Activated T-cell treated with anti-CD3 and anti-CD28 coated beads, Interleukin-2, amount 50 U/mL, for 48 hours (primary cell): ENCODE data around the gene ZNF583.

ENCODE experiments used
- DNase-seq, 2 experiments: peaks; one replicate each; pipeline ENCODE4 v3.0.0-alpha.2; 2020

ZNF583 gene

DNA sequence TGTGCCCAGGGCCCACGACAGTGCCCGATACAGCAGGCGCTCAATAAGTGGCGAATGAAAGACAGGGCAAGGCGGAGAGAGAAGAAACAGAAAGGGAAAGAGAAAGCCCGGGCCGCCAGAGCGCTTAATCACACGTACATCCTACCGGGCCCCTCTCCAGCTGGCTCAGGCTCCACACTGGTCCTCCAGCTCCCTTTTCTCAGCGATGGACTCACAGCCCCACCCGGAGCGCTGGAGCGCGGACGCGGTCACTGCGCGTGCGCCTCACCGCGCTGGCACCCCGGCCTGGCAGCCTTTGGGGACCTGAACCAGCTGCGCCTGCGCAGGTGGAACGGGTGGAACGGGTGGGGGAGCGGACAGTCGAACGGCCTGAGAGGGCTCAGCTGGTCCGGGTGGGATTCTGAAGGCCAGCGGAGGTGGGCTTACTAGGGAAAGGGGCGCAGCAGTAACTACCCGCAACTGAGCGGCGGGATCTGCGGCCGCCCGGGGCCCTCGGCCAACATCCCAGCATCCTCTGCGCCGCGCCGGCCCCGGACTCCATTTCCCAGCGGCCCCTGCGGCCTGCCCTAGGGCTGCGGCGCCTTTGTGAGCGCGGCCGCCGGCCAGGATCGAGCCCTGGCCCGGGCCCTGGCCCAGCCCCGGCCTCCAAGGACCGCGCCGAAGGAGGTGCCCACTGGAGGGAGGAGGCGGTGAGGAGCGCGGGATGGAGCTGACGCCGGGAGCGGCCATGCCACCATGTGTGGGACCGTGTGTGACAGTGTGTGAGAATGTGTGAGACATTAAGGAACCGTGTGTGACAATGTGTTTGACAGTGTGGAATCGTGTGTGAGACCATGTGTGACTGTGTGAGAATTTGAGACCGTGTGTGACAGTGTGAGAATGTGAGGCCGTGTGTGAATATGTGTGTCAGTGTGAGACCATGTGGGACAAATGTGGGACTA is at the start of gene ZNF583:
TSS of gene ZNF583 (plus strand) at position 569 of the 941 bp plus-strand sequence. CDS start 2,783 bp downstream, outside the sequence.
- peak; percentile 91 to 92 for DNase-seq

DNA sequence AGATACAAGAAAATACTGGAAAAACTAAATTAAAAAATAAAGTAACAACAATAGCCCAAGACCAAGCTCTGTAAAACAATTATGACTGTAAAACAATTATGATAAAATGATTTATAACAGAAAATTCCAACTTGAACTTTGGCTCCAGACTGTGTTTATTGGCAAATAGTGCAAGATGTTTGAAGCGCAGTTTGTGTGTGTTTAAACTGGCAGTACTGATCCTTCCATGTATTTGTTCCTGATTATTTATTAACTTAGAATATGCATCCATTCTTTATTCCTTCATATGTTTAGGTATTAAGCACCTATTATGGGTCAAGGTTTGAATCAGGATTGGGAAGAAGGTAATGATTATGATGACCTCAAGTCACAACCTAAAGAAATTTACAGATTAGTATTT is 48.6 kb upstream of the ZNF583 start:
- no peak for DNase-seq

DNA sequence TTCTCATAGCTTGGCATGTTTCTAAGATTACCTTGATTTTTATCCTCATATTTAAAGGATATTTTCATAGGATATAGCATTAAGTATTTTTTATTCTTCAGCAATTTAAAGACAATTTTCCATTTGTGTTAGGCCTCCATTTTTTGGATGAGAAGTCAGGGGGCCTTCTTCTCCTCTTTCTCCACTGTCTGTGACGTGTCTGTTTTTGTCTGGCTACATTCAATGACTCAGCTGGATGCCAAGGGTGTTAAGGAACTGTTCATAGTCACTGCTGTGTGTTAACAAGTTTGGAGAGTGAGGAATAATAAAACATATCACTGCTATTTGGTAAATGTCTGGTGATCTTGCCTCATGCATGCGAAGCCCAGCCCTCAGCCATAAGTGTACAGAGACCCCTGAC is 47.2 kb upstream of the ZNF583 start:
- no peak for DNase-seq

- no peak for DNase-seq
These were observed 43.3 kb upstream of the ZNF583 start for GRCh38 chr19:56360841-56361240.

- peak; percentile 87 to 88 for DNase-seq
These were observed 36.1 kb upstream of the ZNF583 start for GRCh38 chr19:56367829-56368711.

- DNase-seq = no peak
These were observed 34.1 kb upstream of the ZNF583 start for GRCh38 chr19:56369886-56370676.

GRCh38 chr19:56372281-56372680 is 31.9 kb upstream of the ZNF583 start:
- DNase-seq = no peak

GRCh38 chr19:56377105-56377924 is 26.8 kb upstream of the ZNF583 start:
- DNase-seq = no peak

DNA sequence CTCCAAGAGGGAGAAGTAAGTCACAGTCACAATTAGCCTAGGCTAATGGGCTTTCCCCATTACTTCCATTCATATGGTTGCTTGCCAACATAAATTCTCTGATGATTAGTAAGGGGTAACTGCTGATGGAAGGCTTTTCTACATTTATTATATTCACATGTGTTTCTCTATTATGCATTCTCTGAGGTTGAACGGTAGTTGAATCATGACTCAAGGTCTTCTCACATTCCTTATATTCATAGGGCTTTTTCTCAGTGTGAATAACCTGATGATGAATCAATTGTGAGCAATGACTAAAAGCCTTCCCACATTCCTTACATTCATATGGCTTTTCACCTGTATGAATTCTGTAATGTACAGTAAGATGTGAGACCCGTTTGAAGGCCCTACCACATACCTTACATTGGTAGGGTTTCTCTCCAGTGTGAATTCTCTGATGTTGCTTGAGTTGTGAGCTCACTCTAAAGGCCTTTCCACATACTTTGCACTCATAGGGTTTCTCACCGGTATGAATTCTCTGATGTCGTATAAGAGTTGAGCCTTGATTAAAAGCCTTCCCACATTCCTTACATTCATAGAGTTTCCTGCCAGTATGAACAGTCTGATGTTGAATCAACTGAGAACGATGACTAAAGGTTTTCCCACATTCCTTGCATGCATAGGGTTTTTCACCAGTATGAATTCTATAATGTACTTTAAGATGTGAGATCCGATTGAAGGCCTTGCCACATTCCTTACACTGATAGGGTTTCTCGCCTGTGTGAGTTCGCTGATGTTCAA is 20.1 kb upstream of the ZNF583 start:
- DNase-seq = no peak

DNA sequence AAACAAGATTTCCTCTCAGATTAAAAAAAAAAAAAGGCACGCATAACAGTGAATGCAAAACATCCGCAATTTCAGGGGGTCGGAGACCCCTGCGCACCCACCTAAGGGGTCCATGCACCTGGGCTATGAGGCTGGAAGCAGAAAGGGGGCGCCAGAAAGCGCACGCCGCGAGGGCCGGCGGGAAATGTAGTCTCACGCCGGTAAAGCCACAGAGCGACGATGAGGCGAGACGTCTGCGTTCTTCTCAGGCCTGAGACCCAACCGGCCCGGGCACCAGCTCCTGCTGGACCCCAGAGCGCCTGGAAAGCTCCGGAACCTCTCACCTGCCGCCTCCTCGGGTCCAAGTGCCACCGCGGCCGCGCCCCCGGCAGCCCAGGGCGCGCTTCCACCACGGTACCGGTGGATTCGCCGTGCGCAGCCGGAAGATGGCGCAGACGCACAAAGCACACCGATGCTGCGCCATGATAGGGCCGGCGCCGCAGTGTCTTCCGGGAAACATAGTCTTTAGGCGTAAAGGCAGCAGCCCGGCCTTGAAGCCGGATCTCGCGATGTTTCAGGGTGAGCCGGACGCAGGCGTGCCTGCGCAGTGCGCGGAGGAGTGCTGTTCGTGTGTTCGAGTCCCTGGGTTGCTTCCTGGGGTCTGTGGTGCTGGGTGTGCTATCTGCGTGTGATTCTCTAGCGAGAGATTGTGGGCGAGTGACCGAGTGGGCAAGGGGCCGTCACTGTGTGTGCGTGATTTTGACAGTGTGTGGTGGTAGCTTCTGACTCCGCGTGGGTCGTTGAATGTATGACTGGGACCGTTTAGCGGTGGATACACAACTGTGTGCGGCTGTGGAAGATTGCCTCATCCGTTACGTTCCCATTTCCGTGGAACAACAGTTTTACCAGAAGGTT is 10.8 kb upstream of the ZNF583 start, which contains the start of gene ZNF582:
TSS of gene ZNF582 (minus strand) at position 416 of the 894 bp plus-strand sequence. CDS start 1,782 bp downstream, outside the sequence.
- peak; percentile 90 to 91 for DNase-seq

DNA sequence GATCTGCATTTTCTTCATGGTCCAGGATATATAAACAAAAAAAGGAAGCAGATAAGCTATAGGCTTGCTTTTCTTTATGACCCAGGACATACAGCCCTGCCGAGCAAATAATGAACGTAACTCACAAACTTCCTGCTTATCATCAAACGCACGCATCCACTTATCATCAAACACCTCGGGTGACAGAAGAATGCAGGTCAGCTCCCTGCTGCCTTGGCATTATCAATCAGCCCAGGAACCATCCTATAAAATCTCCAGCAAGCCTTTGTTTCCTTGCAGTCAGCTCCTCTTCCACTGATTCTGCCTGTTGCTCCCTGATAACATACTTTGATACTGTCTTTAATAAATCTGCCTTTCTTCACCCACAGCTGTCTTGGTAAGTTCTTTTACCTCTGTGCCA is 5.3 kb upstream of the ZNF583 start:
- DNase-seq = no peak

DNA sequence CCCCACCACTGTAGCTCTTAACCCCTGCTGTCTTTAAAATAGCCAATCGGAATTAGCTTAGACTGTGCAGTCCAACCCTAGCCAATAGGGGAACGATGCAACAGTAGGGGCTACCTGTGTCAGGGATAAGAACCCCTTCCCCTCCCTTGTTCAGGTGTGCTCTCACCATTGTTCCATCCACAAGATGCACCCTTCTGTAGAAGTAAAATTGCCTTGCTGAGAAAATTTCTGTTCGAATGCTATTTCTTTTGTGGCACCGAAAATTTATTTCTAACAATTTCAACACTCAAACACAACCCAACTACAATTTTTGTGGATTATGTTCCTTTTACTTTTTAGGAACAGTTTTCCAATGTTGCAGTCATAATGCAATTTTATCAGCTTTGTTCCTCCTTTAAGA is 3.6 kb upstream of the ZNF583 start:
- DNase-seq = no peak

- DNase-seq = peak; percentile 26 to 30
These were observed 871 bp upstream of the ZNF583 start for GRCh38 chr19:56403261-56403660.

GRCh38 chr19:56404705-56405056 is 549 bp downstream of the ZNF583 start:
- DNase-seq = peak in 1 of 2 experiments; percentile 23

GRCh38 chr19:56405062-56405461 is 930 bp downstream of the ZNF583 start:
- DNase-seq = peak in 1 of 2 experiments; percentile 26

DNA sequence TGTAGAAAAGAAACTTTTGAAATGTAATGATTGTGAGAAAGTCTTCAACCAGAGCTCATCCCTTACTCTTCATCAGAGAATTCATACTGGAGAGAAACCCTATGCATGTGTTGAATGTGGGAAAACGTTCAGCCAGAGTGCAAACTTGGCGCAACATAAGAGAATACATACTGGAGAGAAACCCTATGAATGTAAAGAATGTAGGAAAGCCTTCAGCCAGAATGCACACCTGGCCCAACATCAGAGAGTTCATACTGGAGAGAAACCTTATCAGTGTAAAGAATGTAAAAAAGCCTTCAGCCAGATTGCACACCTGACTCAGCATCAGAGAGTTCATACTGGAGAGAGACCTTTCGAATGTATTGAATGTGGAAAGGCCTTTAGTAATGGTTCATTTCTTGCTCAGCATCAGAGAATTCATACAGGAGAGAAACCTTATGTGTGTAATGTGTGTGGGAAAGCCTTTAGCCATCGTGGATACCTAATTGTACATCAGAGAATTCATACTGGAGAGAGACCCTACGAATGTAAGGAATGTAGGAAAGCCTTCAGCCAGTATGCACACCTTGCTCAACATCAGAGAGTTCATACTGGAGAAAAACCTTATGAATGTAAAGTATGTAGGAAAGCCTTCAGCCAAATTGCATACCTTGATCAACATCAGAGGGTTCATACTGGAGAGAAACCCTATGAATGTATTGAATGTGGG is 19.3 kb downstream of the ZNF583 start:
- no peak for DNase-seq

GRCh38 chr19:56423985-56424353 is 19.8 kb downstream of the ZNF583 start:
- DNase-seq = no peak

- DNase-seq = no peak
These were observed 37.2 kb downstream of the ZNF583 start for GRCh38 chr19:56441206-56441792.

DNA sequence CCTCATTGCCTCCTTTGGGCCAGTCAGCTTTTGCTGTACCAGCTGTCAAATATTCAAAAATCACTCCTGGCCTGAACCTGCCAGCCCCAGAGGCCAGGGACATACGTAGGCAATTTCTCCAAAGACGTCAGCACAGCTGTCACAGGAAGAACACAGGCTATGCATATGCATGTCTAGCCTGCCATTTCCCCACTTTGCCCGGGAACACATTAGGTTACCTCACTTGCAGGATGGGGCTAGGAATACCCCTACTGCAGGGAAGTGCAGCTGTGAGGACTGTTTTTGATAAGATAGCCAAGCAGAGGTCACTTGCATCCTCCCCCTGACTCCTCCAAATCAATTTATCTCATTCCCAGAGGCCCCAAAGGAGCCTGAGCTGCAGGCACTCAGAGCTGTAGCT is 70.2 kb downstream of the ZNF583 start:
- no peak for DNase-seq
